ENCODE data around the gene NRARP.
A peak's percentile ranks its signal among the peaks of the same experiment; 100 is the strongest.

The NRARP gene

GRCh38 chr9:137279741-137280473 lies 22.2 kb downstream of the NRARP start:
- Histone ChIP-seq H3K36me3 (ENCODE audit: control insufficient read depth, insufficient read depth, low read length) (peaks cover 3% of the 10 kb centered on the region), H3K27ac (ENCODE audit: low read depth, low read length) (no peak overlapping the region), H3K27me3 (ENCODE audit: control insufficient read depth, insufficient read depth, low read length) (no peaks in the 10 kb centered on the region), H3K4me3 (ENCODE audit: low read length) (no peak overlapping the region), H3K9ac (ENCODE audit: low read length) (no peak overlapping the region), H3K4me1 (ENCODE audit: control insufficient read depth, insufficient read depth, low read length) (peaks cover 5% of the 10 kb centered on the region)

- Histone ChIP-seq H3K27ac (ENCODE audit: low read depth, low read length) (no peak overlapping the region), H3K27me3 (ENCODE audit: control insufficient read depth, insufficient read depth, low read length) (no peaks in the 10 kb centered on the region), H3K4me3 (ENCODE audit: low read length) (peak overlapping the region; percentile 72), H3K36me3 (ENCODE audit: control insufficient read depth, insufficient read depth, low read length) (peaks cover 4% of the 10 kb centered on the region), H3K4me1 (ENCODE audit: control insufficient read depth, insufficient read depth, low read length) (peaks cover 5% of the 10 kb centered on the region), H3K9ac (ENCODE audit: low read length) (no peak overlapping the region)
Measured at GRCh38 chr9:137278721-137279711, 23.1 kb downstream of the NRARP start.

GRCh38 chr9:137278061-137278701 lies 23.9 kb downstream of the NRARP start:
- H3K9ac ChIP-seq (ENCODE audit: low read length), result peak overlapping the region; percentile 88
- H3K36me3 ChIP-seq (ENCODE audit: control insufficient read depth, insufficient read depth, low read length), result peaks cover 7% of the 10 kb centered on the region
- H3K27me3 ChIP-seq (ENCODE audit: control insufficient read depth, insufficient read depth, low read length), result no peaks in the 10 kb centered on the region
- H3K4me3 ChIP-seq (ENCODE audit: low read length), result peak overlapping the region; percentile 72
- H3K4me1 ChIP-seq (ENCODE audit: control insufficient read depth, insufficient read depth, low read length), result peaks cover 5% of the 10 kb centered on the region
- H3K27ac ChIP-seq (ENCODE audit: low read depth, low read length), result no peak overlapping the region

GRCh38 chr9:137277329-137278041 lies 24.6 kb downstream of the NRARP start, which contains the start of gene TOR4A:
Gene TOR4A, plus strand, starts transcription at chr9:137277726. Its CDS starts 964 bp downstream, at chr9:137278690.
- peaks cover 5% of the 10 kb centered on the region for H3K4me1 ChIP-seq (ENCODE audit: control insufficient read depth, insufficient read depth, low read length)

GRCh38 chr9:137276473-137277328 lies 25.4 kb downstream of the NRARP start:
- Histone ChIP-seq H3K27ac (ENCODE audit: low read depth, low read length) (peak overlapping the region; percentile 24), H3K36me3 (ENCODE audit: control insufficient read depth, insufficient read depth, low read length) (peaks cover 18% of the 10 kb centered on the region), H3K9ac (ENCODE audit: low read length) (no peak overlapping the region), H3K4me1 (ENCODE audit: control insufficient read depth, insufficient read depth, low read length) (peaks cover 5% of the 10 kb centered on the region), H3K4me3 (ENCODE audit: low read length) (peak overlapping the region; percentile 72), H3K27me3 (ENCODE audit: control insufficient read depth, insufficient read depth, low read length) (no peaks in the 10 kb centered on the region)

More at GRCh38 chr9:137277329-137278041, 24.6 kb downstream of the NRARP start, which contains the start of gene TOR4A:
- Histone ChIP-seq H3K9ac (ENCODE audit: low read length) (peak within 1 kb of the TSS; percentile 88), H3K4me3 (ENCODE audit: low read length) (peak within 1 kb of the TSS; percentile 72), H3K27me3 (ENCODE audit: control insufficient read depth, insufficient read depth, low read length) (no peaks in the 10 kb centered on the region), H3K36me3 (ENCODE audit: control insufficient read depth, insufficient read depth, low read length) (peaks cover 12% of the 10 kb centered on the region), H3K27ac (ENCODE audit: low read depth, low read length) (peak within 1 kb of the TSS; percentile 24)

- H3K4me3 ChIP-seq (ENCODE audit: low read length), result no peak overlapping the region
- no peak overlapping the region for H3K9ac ChIP-seq (ENCODE audit: low read length)
- H3K36me3 ChIP-seq (ENCODE audit: control insufficient read depth, insufficient read depth, low read length), result peaks cover 20% of the 10 kb centered on the region
- no peak overlapping the region for H3K27ac ChIP-seq (ENCODE audit: low read depth, low read length)
- no peaks in the 10 kb centered on the region for H3K27me3 ChIP-seq (ENCODE audit: control insufficient read depth, insufficient read depth, low read length)
- H3K4me1 ChIP-seq (ENCODE audit: control insufficient read depth, insufficient read depth, low read length), result peaks cover 5% of the 10 kb centered on the region
Measured at GRCh38 chr9:137275588-137276472, 26.2 kb downstream of the NRARP start.

- Histone ChIP-seq H3K4me1 (ENCODE audit: control insufficient read depth, insufficient read depth, low read length) (peaks cover 5% of the 10 kb centered on the region), H3K27ac (ENCODE audit: low read depth, low read length) (no peak overlapping the region), H3K9ac (ENCODE audit: low read length) (no peak overlapping the region), H3K4me3 (ENCODE audit: low read length) (no peak overlapping the region), H3K27me3 (ENCODE audit: control insufficient read depth, insufficient read depth, low read length) (no peaks in the 10 kb centered on the region), H3K36me3 (ENCODE audit: control insufficient read depth, insufficient read depth, low read length) (peaks cover 22% of the 10 kb centered on the region)
Measured at GRCh38 chr9:137275203-137275587, 26.9 kb downstream of the NRARP start.

- Histone ChIP-seq H3K9ac (ENCODE audit: low read length) (no peak overlapping the region), H3K4me3 (ENCODE audit: low read length) (no peak overlapping the region), H3K27me3 (ENCODE audit: control insufficient read depth, insufficient read depth, low read length) (no peaks in the 10 kb centered on the region), H3K27ac (ENCODE audit: low read depth, low read length) (no peak overlapping the region), H3K36me3 (ENCODE audit: control insufficient read depth, insufficient read depth, low read length) (peaks cover 22% of the 10 kb centered on the region), H3K4me1 (ENCODE audit: control insufficient read depth, insufficient read depth, low read length) (peaks cover 12% of the 10 kb centered on the region)
Measured at GRCh38 chr9:137273611-137274320, 28.3 kb downstream of the NRARP start.

GRCh38 chr9:137273095-137273490 lies 29.0 kb downstream of the NRARP start:
- Histone ChIP-seq H3K9ac (ENCODE audit: low read length) (no peak overlapping the region), H3K27ac (ENCODE audit: low read depth, low read length) (no peak overlapping the region), H3K4me3 (ENCODE audit: low read length) (no peak overlapping the region), H3K27me3 (ENCODE audit: control insufficient read depth, insufficient read depth, low read length) (no peaks in the 10 kb centered on the region), H3K36me3 (ENCODE audit: control insufficient read depth, insufficient read depth, low read length) (peaks cover 25% of the 10 kb centered on the region), H3K4me1 (ENCODE audit: control insufficient read depth, insufficient read depth, low read length) (peaks cover 14% of the 10 kb centered on the region)

Measured in rectal smooth muscle tissue (tissue), 1 donor.